Testis (tissue), 3 donors: ENCODE results near the gene ENTPD6. TPM values are rescaled to one million over a fixed set of nuclear protein-coding genes. Genes with fewer than 3 reads are reported as not detected.
A peak's percentile ranks its signal among the peaks of the same experiment; 100 is the strongest.
"Not testable (repeated sequence)": the region's sequence is repeated elsewhere in the genome, so short reads cannot be mapped to it uniquely, and the experiment has no call there.

ENCODE experiments used
- DNase-seq: peaks from one replicate; pipeline ENCODE4 v3.0.0-alpha.2; 2019
- H3K27ac ChIP-seq, 2 donors: fragments of 200-600 bp; sonication (generic); one replicate each; pipeline ENCODE4 v1.5.1; 2019
- H3K27me3 ChIP-seq: fragments of 200-600 bp; sonication (generic); one replicate; pipeline ENCODE4 v1.5.1; 2019
- H3K36me3 ChIP-seq: fragments of 200-600 bp; sonication (generic); one replicate; pipeline ENCODE4 v1.5.1; 2017; ENCODE audit warnings: low read depth; ENCODE audit errors: missing control alignments
- H3K4me1 ChIP-seq: fragments of 200-600 bp; sonication (generic); one replicate; pipeline ENCODE4 v1.5.1; 2019
- H3K4me3 ChIP-seq, 2 donors: fragments of 200-600 bp; sonication (generic); one replicate each; pipeline ENCODE4 v1.5.1; 2017 to 2019
- H3K9me3 ChIP-seq: fragments of 200-600 bp; sonication (generic); one replicate; pipeline ENCODE4 v1.5.1; 2017
- POLR2A ChIP-seq: fragments of 450-650 bp; IDR thresholded peaks from one replicate; pipeline ENCODE4 v1.6.1; 2017; ENCODE audit warnings: antibody characterized with exemption, mild to moderate bottlenecking, moderate library complexity
- WGBS, 2 donors: methylation state at CpG; one replicate each; pipeline ENCODE4 v1.1.5; 2018; 5-methylcytosine and 5-hydroxymethylcytosine counted together
- intact Hi-C: fragments of 100-400 bp; cut with DNase I; formaldehyde crosslinking; loops from one replicate; pipeline ENCODE4 v1.15.1; 2023; ENCODE audit warnings: low total_unique reads
- polyA plus RNA-seq: library from polyadenylated mRNA; stranded (reverse); fragments of 350-450 nt; fragmentation: Illumina TruSeq; extraction: RNeasy Lipid Tissue Mini Kit (QIAGEN cat#74804); gene quantifications from one replicate; pipeline ENCODE4 v1.2.3, GENCODE V29; 2014; ENCODE audit warnings: low read depth, low replicate concordance; ENCODE audit not compliant: insufficient read depth
- total RNA-seq, 2 donors: library from RNA; depleted of rRNA; stranded (reverse); fragments of >200 nt; gene quantifications; one replicate each; pipeline ENCODE4 v1.2.3, GENCODE V29; 2016
- TF ChIP-seq, protein P1 (sequence below), 3 experiments: fragments of 450-650 bp in 2 of 3; fragments of 200-600 bp in 1 of 3; sonication (generic) in 1 of 3; IDR thresholded peaks; one replicate each; pipeline ENCODE4 v1.5.1; 2016 to 2019; ENCODE audit warnings: antibody characterized with exemption in 3 of 3, mild to moderate bottlenecking in 2 of 3, moderate library complexity in 1 of 3

The ENTPD6 gene
- total and polyA plus RNA-seq, 3 donors from 2014 or later = 80.7 to 204 (median 157) TPM

- intact Hi-C loops = no loop called here
- no peaks in the 10 kb centered on the region for H3K9me3 ChIP-seq
- 47 to 54% methylated on average over 7 of the region's 7 CpGs for WGBS, 2 donors
- H3K27ac ChIP-seq = no peak overlapping the region
- no peak for DNase-seq
- no peaks in the 10 kb centered on the region for H3K27me3 ChIP-seq
- TF ChIP-seq, protein P1, sequence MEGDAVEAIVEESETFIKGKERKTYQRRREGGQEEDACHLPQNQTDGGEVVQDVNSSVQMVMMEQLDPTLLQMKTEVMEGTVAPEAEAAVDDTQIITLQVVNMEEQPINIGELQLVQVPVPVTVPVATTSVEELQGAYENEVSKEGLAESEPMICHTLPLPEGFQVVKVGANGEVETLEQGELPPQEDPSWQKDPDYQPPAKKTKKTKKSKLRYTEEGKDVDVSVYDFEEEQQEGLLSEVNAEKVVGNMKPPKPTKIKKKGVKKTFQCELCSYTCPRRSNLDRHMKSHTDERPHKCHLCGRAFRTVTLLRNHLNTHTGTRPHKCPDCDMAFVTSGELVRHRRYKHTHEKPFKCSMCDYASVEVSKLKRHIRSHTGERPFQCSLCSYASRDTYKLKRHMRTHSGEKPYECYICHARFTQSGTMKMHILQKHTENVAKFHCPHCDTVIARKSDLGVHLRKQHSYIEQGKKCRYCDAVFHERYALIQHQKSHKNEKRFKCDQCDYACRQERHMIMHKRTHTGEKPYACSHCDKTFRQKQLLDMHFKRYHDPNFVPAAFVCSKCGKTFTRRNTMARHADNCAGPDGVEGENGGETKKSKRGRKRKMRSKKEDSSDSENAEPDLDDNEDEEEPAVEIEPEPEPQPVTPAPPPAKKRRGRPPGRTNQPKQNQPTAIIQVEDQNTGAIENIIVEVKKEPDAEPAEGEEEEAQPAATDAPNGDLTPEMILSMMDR (IDR thresholded peaks at IDR 0.05) = peak; percentile 50 to 65 (median 61)
- no peak for TF ChIP-seq POLR2A
- H3K36me3 ChIP-seq = no peaks in the 10 kb centered on the region
- H3K4me3 ChIP-seq = no peak overlapping the region
- peaks cover 5% of the 10 kb centered on the region for H3K4me1 ChIP-seq
Observed at GRCh38 chr20:25178563-25179438, 16.7 kb upstream of the ENTPD6 start.

DNA sequence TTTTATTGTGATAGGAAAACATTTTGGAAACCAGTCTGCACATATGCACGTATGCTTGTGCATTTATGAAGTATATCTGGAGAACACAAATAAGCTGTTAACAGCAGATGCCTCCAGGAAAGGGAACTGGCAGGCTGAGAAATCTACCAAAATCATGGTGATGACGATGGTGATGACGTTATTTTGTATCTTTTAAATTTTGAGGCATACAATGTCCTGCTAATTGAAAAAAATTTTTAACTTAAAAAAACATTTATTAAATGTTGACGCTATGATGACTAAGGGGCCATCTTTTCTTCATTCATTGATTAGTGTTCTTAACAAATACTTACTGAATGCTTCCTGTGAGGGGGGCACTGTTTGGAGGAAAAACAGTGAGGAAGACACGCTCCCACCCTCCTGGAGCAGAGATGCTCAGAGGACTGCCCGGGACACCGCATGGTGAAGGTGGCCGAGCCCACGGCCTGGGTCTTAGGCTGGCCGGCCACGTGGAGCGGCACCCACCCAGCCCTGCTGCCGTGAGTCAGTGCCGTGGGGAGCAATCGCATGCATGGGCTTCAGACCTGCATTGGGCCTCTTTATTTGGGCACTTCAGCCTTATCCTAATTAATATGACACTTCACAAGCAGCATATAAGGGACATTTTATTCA lies 15.9 kb upstream of the ENTPD6 start:
- intact Hi-C loops = no loop called here
- Histone ChIP-seq H3K4me1 (peaks cover 5% of the 10 kb centered on the region), H3K27ac (no peak overlapping the region), H3K4me3 (no peak overlapping the region), H3K36me3 (no peaks in the 10 kb centered on the region), H3K9me3 (no peaks in the 10 kb centered on the region), H3K27me3 (no peaks in the 10 kb centered on the region)
- no peak for TF ChIP-seq POLR2A
- TF ChIP-seq, protein P1 (IDR thresholded peaks at IDR 0.05) = peak in 1 of 3 experiments; percentile 2
- DNase-seq = no peak
- WGBS, 2 donors = 67 to 75% methylated on average over 15 of the region's 15 CpGs

GRCh38 chr20:25184391-25184790 lies 11.1 kb upstream of the ENTPD6 start:
- 93 to 98% methylated on average over 1 of the region's 1 CpG for WGBS, 2 donors
- intact Hi-C loops, H3K27ac ChIP-seq, DNase-seq, H3K9me3 ChIP-seq, H3K36me3 ChIP-seq, H3K4me3 ChIP-seq, H3K27me3 ChIP-seq: not testable (repeated sequence)
- peaks cover 11% of the 10 kb centered on the region for H3K4me1 ChIP-seq

GRCh38 chr20:25187220-25187619 lies 8.3 kb upstream of the ENTPD6 start:
- H3K27me3 ChIP-seq = no peaks in the 10 kb centered on the region
- H3K36me3 ChIP-seq = no peaks in the 10 kb centered on the region
- H3K9me3 ChIP-seq = no peaks in the 10 kb centered on the region
- TF ChIP-seq, protein P1 (IDR thresholded peaks at IDR 0.05) = no peak
- no peak for TF ChIP-seq POLR2A
- peaks cover 29% of the 10 kb centered on the region for H3K4me1 ChIP-seq
- intact Hi-C loops = no loop called here
- WGBS, 2 donors = 74 to 88% methylated on average over 3 of the region's 3 CpGs
- H3K4me3 ChIP-seq = no peak overlapping the region
- DNase-seq = no peak
- no peak overlapping the region for H3K27ac ChIP-seq

- TF ChIP-seq, protein P1 (IDR thresholded peaks at IDR 0.05) = no peak
- no peak for TF ChIP-seq POLR2A
- DNase-seq = no peak
- Histone ChIP-seq H3K4me3 (no peak overlapping the region), H3K36me3 (no peaks in the 10 kb centered on the region), H3K9me3 (no peaks in the 10 kb centered on the region), H3K27ac (no peak overlapping the region), H3K4me1 (peaks cover 33% of the 10 kb centered on the region), H3K27me3 (no peaks in the 10 kb centered on the region)
- intact Hi-C loops = no loop called here
- WGBS, 2 donors = 79 to 80% methylated on average over 7 of the region's 7 CpGs
Observed at GRCh38 chr20:25187635-25188034, 7.9 kb upstream of the ENTPD6 start.
